GM12891 (cell line): ENCODE data around the gene SH2D7.
A peak's percentile ranks its signal among the peaks of the same experiment; 100 is the strongest.
"Not testable (repeated sequence)": the region's sequence is repeated elsewhere in the genome, so short reads cannot be mapped to it uniquely, and the experiment has no call there.

Experiments used
- DNase-seq: peaks from one replicate; pipeline ENCODE4 v3.0.0; 2011; ENCODE audit warnings: low spot score; ENCODE audit not compliant: insufficient read length
- FAIRE-seq: peaks from 2 replicates; lab custom pipeline; 2011; peaks lifted over from hg19 to GRCh38; lab: Jason Lieb, UNC
- PAX5 ChIP-seq: IDR thresholded peaks from 2 replicates; pipeline ENCODE4 v1.6.1; 2011; ENCODE audit warnings: low read length, moderate library complexity, mild to moderate bottlenecking; ENCODE audit not compliant: insufficient read depth, severe bottlenecking
- POLR2A ChIP-seq: IDR thresholded peaks from 2 replicates; pipeline ENCODE4 v1.6.1; 2011; ENCODE audit warnings: low read depth, low read length, control low read depth
- POLR2AphosphoS5 ChIP-seq: IDR thresholded peaks from 2 replicates; pipeline ENCODE4 v1.6.1; 2011; ENCODE audit warnings: low read depth, low read length, control low read depth
- POU2F2 ChIP-seq: IDR thresholded peaks from 2 replicates; pipeline ENCODE4 v1.6.1; 2011; ENCODE audit warnings: low read depth, mild to moderate bottlenecking, control low read depth, low read length, moderate library complexity
- SPI1 ChIP-seq: IDR thresholded peaks from 2 replicates; pipeline ENCODE4 v1.6.1; 2011; ENCODE audit warnings: low read depth, low read length, control low read depth
- TAF1 ChIP-seq: IDR thresholded peaks from 2 replicates; pipeline ENCODE4 v1.6.1; 2011; ENCODE audit warnings: low read depth, low read length, control low read depth

Gene SH2D7

DNA sequence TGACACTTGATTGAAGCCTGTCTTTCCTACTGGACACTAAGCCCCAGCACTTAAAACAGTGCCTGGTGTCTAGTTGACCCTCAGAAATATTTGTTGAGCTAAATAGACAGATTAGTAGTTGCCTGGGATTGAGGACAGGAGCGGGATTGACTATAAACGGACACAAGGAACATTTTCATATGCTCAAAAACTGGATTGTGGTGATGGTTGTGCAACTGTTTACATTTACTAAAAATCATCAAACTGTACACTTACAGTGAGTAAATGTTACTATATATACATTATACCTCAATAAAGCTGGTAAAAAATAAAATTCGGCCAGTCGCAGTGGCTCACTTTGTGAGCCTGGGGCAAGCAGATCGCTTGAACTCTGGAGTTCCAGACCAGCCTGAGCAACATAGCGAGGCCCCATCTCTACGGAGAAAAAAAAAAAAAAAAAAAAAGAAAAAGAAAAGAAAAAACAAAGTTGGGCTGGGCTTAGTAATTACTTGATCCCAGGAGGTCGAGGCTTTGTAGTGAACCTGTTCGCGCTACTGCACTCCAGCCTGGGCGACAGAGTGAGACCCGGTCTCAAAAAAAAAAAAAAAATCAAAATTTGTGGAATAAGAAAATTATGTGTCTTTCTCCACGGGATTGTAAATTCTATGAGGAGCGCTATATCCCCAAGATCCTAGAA, 56.2 kb downstream of the SH2D7 start:
- FAIRE-seq (no peak), DNase-seq (no peak)
- TF ChIP-seq POU2F2, result no peak
- TF ChIP-seq POLR2A, result no peak
- no peak for TF ChIP-seq POLR2AphosphoS5

- FAIRE-seq (peak; percentile 97), DNase-seq (peak; percentile 91)
- TF ChIP-seq POU2F2, result peak; percentile 37; the same call in 1 of the 2 replicates
- no peak for TF ChIP-seq SPI1
- peak; percentile 17 for TF ChIP-seq PAX5
- TF ChIP-seq POLR2AphosphoS5, result peak; percentile 85; the same call in 1 of the 2 replicates
- peak; percentile 92 for TF ChIP-seq POLR2A
- peak; percentile 87 for TF ChIP-seq TAF1
Observed at GRCh38 chr15:78149068-78149804, 56.9 kb downstream of the SH2D7 start, which contains the start of gene IDH3A. Gene IDH3A, plus strand, starts transcription at chr15:78149362. Its CDS starts 42 bp downstream, at chr15:78149404.

GRCh38 chr15:78149805-78150751, 57.7 kb downstream of the SH2D7 start:
- TF ChIP-seq POU2F2 (no peak), TAF1 (no peak), SPI1 (no peak; the same call in 1 of the 2 replicates), POLR2AphosphoS5 (no peak), PAX5 (no peak), POLR2A (no peak)
- DNase-seq (no peak), FAIRE-seq (no peak)

- FAIRE-seq, result peak; percentile 41
- DNase-seq, result not testable (repeated sequence)
Observed at GRCh38 chr15:78151075-78151474, 58.7 kb downstream of the SH2D7 start.
